Neural cell (in vitro differentiated cells): Measurements from ENCODE around the gene SNX24.

Experiments used
- EP300 ChIP-seq: fragments of 450-650 bp; conservative IDR thresholded peaks from 2 replicates; pipeline ENCODE4 v1.6.1; 2014; ENCODE audit warnings: antibody characterized with exemption, mild to moderate bottlenecking, moderate library complexity; ENCODE audit not compliant: poor library complexity, severe bottlenecking
- EZH2 ChIP-seq: fragments of 200-600, 300-800 bp; shearing (Covaris generic), sonication (generic); IDR thresholded peaks from 2 replicates; pipeline ENCODE4 v1.6.1; 2014; ENCODE audit warnings: antibody characterized with exemption, low read length, borderline replicate concordance, mild to moderate bottlenecking; ENCODE audit not compliant: insufficient read depth, poor library complexity, severe bottlenecking
- POLR2AphosphoS5 ChIP-seq: IDR thresholded peaks from 2 replicates; pipeline ENCODE4 v1.6.1; 2012
- RAD21 ChIP-seq: fragments of 450-650 bp; conservative IDR thresholded peaks from 2 replicates; pipeline ENCODE4 v1.6.1; 2014; ENCODE audit warnings: antibody characterized with exemption, mild to moderate bottlenecking, moderate library complexity
- TF ChIP-seq, protein P1 (sequence below): fragments of 450-650 bp; IDR thresholded peaks from 2 replicates; pipeline ENCODE4 v1.5.1; 2014; ENCODE audit warnings: antibody characterized with exemption, mild to moderate bottlenecking, moderate library complexity; ENCODE audit not compliant: poor library complexity, severe bottlenecking
- TF ChIP-seq, protein P2 (sequence below): IDR thresholded peaks from 2 replicates; pipeline ENCODE4 v1.6.1; 2012; ENCODE audit warnings: borderline replicate concordance

DNA sequence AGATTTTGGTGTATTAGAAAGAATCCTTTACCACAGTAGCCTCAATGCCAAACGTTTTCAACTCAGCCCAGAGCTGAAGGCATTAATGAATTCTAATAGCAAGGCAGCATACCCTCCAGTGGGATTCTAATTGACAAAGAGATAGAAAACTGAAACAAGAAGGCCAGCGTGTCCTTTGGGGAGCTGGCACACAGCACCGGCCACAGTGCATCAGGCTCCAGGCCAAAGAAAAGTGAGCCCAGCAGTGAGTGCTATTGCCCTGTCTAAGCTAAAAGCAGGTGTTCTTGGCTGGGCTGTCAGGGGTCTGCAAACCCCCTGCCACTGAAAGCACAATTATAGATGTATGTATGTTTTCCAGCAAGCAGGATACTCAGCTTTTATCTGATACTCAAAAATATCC, 150.7 kb downstream of the SNX24 start:
- no peak for TF ChIP-seq POLR2AphosphoS5
- TF ChIP-seq, protein P1, sequence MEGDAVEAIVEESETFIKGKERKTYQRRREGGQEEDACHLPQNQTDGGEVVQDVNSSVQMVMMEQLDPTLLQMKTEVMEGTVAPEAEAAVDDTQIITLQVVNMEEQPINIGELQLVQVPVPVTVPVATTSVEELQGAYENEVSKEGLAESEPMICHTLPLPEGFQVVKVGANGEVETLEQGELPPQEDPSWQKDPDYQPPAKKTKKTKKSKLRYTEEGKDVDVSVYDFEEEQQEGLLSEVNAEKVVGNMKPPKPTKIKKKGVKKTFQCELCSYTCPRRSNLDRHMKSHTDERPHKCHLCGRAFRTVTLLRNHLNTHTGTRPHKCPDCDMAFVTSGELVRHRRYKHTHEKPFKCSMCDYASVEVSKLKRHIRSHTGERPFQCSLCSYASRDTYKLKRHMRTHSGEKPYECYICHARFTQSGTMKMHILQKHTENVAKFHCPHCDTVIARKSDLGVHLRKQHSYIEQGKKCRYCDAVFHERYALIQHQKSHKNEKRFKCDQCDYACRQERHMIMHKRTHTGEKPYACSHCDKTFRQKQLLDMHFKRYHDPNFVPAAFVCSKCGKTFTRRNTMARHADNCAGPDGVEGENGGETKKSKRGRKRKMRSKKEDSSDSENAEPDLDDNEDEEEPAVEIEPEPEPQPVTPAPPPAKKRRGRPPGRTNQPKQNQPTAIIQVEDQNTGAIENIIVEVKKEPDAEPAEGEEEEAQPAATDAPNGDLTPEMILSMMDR, result no peak
- no peak for TF ChIP-seq EZH2
- no peak for TF ChIP-seq RAD21
- TF ChIP-seq, protein P2, sequence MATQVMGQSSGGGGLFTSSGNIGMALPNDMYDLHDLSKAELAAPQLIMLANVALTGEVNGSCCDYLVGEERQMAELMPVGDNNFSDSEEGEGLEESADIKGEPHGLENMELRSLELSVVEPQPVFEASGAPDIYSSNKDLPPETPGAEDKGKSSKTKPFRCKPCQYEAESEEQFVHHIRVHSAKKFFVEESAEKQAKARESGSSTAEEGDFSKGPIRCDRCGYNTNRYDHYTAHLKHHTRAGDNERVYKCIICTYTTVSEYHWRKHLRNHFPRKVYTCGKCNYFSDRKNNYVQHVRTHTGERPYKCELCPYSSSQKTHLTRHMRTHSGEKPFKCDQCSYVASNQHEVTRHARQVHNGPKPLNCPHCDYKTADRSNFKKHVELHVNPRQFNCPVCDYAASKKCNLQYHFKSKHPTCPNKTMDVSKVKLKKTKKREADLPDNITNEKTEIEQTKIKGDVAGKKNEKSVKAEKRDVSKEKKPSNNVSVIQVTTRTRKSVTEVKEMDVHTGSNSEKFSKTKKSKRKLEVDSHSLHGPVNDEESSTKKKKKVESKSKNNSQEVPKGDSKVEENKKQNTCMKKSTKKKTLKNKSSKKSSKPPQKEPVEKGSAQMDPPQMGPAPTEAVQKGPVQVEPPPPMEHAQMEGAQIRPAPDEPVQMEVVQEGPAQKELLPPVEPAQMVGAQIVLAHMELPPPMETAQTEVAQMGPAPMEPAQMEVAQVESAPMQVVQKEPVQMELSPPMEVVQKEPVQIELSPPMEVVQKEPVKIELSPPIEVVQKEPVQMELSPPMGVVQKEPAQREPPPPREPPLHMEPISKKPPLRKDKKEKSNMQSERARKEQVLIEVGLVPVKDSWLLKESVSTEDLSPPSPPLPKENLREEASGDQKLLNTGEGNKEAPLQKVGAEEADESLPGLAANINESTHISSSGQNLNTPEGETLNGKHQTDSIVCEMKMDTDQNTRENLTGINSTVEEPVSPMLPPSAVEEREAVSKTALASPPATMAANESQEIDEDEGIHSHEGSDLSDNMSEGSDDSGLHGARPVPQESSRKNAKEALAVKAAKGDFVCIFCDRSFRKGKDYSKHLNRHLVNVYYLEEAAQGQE, result no peak
- no peak for TF ChIP-seq EP300
